Activated CD8-positive, alpha-beta memory T cell treated with anti-CD3 and anti-CD28 coated beads, Interleukin-2, amount 50 U/mL, for 4 hours (primary cell): ENCODE measurements around the gene TXNL4B.
A peak's percentile ranks its signal among the peaks of the same experiment; 100 is the strongest.

Experiments
- DNase-seq: peaks from one replicate; pipeline ENCODE4 v3.0.0-alpha.2; 2020

The TXNL4B gene

GRCh38 chr16:72093448-72094265 is at the start of gene TXNL4B, which contains the start of gene DHX38:
TXNL4B (minus strand) TSS chr16:72093620; CDS start chr16:72090749, 2,871 bp downstream.
DHX38 (plus strand) TSS chr16:72093847; CDS start chr16:72096158, 2,311 bp downstream.
- DNase-seq = peak; percentile 87

GRCh38 chr16:72142476-72142875 is 49.1 kb upstream of the TXNL4B start:
- DNase-seq = no peak

- no peak for DNase-seq
Measured at GRCh38 chr16:72139908-72140307, 46.5 kb upstream of the TXNL4B start.

- DNase-seq = no peak
Measured at GRCh38 chr16:72138064-72138572, 44.7 kb upstream of the TXNL4B start.

- no peak for DNase-seq
Measured at GRCh38 chr16:72137380-72138063, 44.1 kb upstream of the TXNL4B start.

GRCh38 chr16:72134507-72134906 is 41.1 kb upstream of the TXNL4B start:
- no peak for DNase-seq

- DNase-seq = no peak
Measured at GRCh38 chr16:72132726-72133125, 39.3 kb upstream of the TXNL4B start.

GRCh38 chr16:72131036-72131435 is 37.6 kb upstream of the TXNL4B start:
- DNase-seq = no peak

GRCh38 chr16:72129976-72130656 is 36.7 kb upstream of the TXNL4B start:
- no peak for DNase-seq

- DNase-seq = no peak
Measured at GRCh38 chr16:72128701-72129100, 35.3 kb upstream of the TXNL4B start.

- no peak for DNase-seq
Measured at GRCh38 chr16:72126429-72126765, 33.0 kb upstream of the TXNL4B start.

GRCh38 chr16:72125635-72126428 is 32.4 kb upstream of the TXNL4B start:
- no peak for DNase-seq

GRCh38 chr16:72124761-72125634 is 31.6 kb upstream of the TXNL4B start:
- peak; percentile 59 for DNase-seq

- no peak for DNase-seq
Measured at GRCh38 chr16:72124148-72124547, 30.7 kb upstream of the TXNL4B start.

- DNase-seq = no peak
Measured at GRCh38 chr16:72123426-72123825, 30.0 kb upstream of the TXNL4B start.

GRCh38 chr16:72122916-72123315 is 29.5 kb upstream of the TXNL4B start:
- no peak for DNase-seq

- no peak for DNase-seq
Measured at GRCh38 chr16:72122308-72122707, 28.9 kb upstream of the TXNL4B start.

- DNase-seq = no peak
Measured at GRCh38 chr16:72120026-72120425, 26.6 kb upstream of the TXNL4B start.

- DNase-seq = no peak
Measured at GRCh38 chr16:72113616-72113945, 20.2 kb upstream of the TXNL4B start.

- no peak for DNase-seq
Measured at GRCh38 chr16:72112906-72113615, 19.6 kb upstream of the TXNL4B start.

GRCh38 chr16:72112452-72112792 is 19.0 kb upstream of the TXNL4B start:
- no peak for DNase-seq
